ENCODE data around the gene TSPAN3.

The TSPAN3 gene

GRCh38 chr15:76996526-76997401 is 74.1 kb downstream of the TSPAN3 start:
- peak overlapping the region; percentile 4 for H3K27ac ChIP-seq (ENCODE audit: low read depth, low read length)
- H3K27me3 ChIP-seq (ENCODE audit: control insufficient read depth, insufficient read depth, low read length): no peaks in the 10 kb centered on the region
- peak overlapping the region; percentile 42 for H3K4me3 ChIP-seq (ENCODE audit: low read length)
- no peak overlapping the region for H3K9ac ChIP-seq (ENCODE audit: low read length)
- no peaks in the 10 kb centered on the region for H3K36me3 ChIP-seq (ENCODE audit: control insufficient read depth, insufficient read depth, low read length)
- peaks cover 7% of the 10 kb centered on the region for H3K4me1 ChIP-seq (ENCODE audit: control insufficient read depth, insufficient read depth, low read length)

- Histone ChIP-seq H3K9ac (ENCODE audit: low read length) (no peak overlapping the region), H3K4me1 (ENCODE audit: control insufficient read depth, insufficient read depth, low read length) (peaks cover 7% of the 10 kb centered on the region), H3K36me3 (ENCODE audit: control insufficient read depth, insufficient read depth, low read length) (no peaks in the 10 kb centered on the region)
Measured at GRCh38 chr15:76996076-76996525, 74.8 kb downstream of the TSPAN3 start.

GRCh38 chr15:76994971-76995945 is 75.7 kb downstream of the TSPAN3 start, which contains the start of gene PSTPIP1:
Gene PSTPIP1 (plus strand): TSS chr15:76995126. CDS start chr15:76995574, 448 bp downstream.
- Histone ChIP-seq H3K9ac (ENCODE audit: low read length) (peak within 1 kb of the TSS; percentile 12), H3K4me1 (ENCODE audit: control insufficient read depth, insufficient read depth, low read length) (peaks cover 7% of the 10 kb centered on the region), H3K4me3 (ENCODE audit: low read length) (peak within 1 kb of the TSS; percentile 42), H3K27ac (ENCODE audit: low read depth, low read length) (peak within 1 kb of the TSS; percentile 46), H3K36me3 (ENCODE audit: control insufficient read depth, insufficient read depth, low read length) (no peaks in the 10 kb centered on the region), H3K27me3 (ENCODE audit: control insufficient read depth, insufficient read depth, low read length) (no peaks in the 10 kb centered on the region)

More at GRCh38 chr15:76996076-76996525, 74.8 kb downstream of the TSPAN3 start:
- no peak overlapping the region for H3K27ac ChIP-seq (ENCODE audit: low read depth, low read length)
- H3K4me3 ChIP-seq (ENCODE audit: low read length): peak overlapping the region; percentile 42
- no peaks in the 10 kb centered on the region for H3K27me3 ChIP-seq (ENCODE audit: control insufficient read depth, insufficient read depth, low read length)

GRCh38 chr15:76994496-76994895 is 76.4 kb downstream of the TSPAN3 start:
- no peaks in the 10 kb centered on the region for H3K36me3 ChIP-seq (ENCODE audit: control insufficient read depth, insufficient read depth, low read length)
- peak overlapping the region; percentile 36 for H3K27ac ChIP-seq (ENCODE audit: low read depth, low read length)
- no peak overlapping the region for H3K9ac ChIP-seq (ENCODE audit: low read length)
- H3K4me1 ChIP-seq (ENCODE audit: control insufficient read depth, insufficient read depth, low read length): peaks cover 7% of the 10 kb centered on the region
- H3K27me3 ChIP-seq (ENCODE audit: control insufficient read depth, insufficient read depth, low read length): no peaks in the 10 kb centered on the region
- no peak overlapping the region for H3K4me3 ChIP-seq (ENCODE audit: low read length)

GRCh38 chr15:76994001-76994400 is 76.9 kb downstream of the TSPAN3 start:
- H3K36me3 ChIP-seq (ENCODE audit: control insufficient read depth, insufficient read depth, low read length): no peaks in the 10 kb centered on the region
- no peak overlapping the region for H3K9ac ChIP-seq (ENCODE audit: low read length)
- H3K27me3 ChIP-seq (ENCODE audit: control insufficient read depth, insufficient read depth, low read length): no peaks in the 10 kb centered on the region
- H3K4me3 ChIP-seq (ENCODE audit: low read length): no peak overlapping the region
- peaks cover 7% of the 10 kb centered on the region for H3K4me1 ChIP-seq (ENCODE audit: control insufficient read depth, insufficient read depth, low read length)
- no peak overlapping the region for H3K27ac ChIP-seq (ENCODE audit: low read depth, low read length)

DNA sequence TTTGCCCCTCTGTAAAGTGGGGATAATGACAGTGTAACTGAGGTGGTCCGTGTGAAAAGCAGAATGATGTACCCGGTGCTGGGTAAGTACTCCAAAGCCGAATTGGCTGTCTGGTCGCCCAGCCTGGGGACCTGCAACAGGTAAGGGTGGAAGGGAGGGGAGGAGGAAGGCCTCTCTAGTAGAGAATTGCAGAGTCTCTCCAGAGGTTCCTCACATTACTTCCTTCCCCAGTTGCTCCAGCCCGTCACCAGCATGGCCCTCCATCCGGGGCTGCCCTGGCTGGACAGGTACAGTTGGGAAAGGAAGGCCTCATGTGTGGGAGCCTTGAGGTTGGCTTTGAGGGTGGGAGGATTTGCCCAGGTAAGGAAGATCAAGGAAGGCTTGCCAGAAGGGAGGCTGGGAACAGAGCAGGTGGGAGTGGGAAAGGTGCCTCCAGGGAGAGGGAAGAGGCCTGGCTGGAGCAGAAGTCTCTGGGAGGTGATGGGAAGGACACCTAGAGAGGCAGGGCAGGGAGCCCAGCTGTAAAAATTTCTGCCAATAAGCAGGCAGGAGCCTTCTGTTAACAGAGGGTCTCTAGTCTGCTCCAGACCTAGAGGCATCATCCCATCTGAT is 77.7 kb downstream of the TSPAN3 start:
- no peak overlapping the region for H3K4me3 ChIP-seq (ENCODE audit: low read length)
- H3K27me3 ChIP-seq (ENCODE audit: control insufficient read depth, insufficient read depth, low read length): no peaks in the 10 kb centered on the region
- H3K9ac ChIP-seq (ENCODE audit: low read length): no peak overlapping the region
- H3K4me1 ChIP-seq (ENCODE audit: control insufficient read depth, insufficient read depth, low read length): peaks cover 7% of the 10 kb centered on the region
- H3K36me3 ChIP-seq (ENCODE audit: control insufficient read depth, insufficient read depth, low read length): no peaks in the 10 kb centered on the region
- no peak overlapping the region for H3K27ac ChIP-seq (ENCODE audit: low read depth, low read length)

DNA sequence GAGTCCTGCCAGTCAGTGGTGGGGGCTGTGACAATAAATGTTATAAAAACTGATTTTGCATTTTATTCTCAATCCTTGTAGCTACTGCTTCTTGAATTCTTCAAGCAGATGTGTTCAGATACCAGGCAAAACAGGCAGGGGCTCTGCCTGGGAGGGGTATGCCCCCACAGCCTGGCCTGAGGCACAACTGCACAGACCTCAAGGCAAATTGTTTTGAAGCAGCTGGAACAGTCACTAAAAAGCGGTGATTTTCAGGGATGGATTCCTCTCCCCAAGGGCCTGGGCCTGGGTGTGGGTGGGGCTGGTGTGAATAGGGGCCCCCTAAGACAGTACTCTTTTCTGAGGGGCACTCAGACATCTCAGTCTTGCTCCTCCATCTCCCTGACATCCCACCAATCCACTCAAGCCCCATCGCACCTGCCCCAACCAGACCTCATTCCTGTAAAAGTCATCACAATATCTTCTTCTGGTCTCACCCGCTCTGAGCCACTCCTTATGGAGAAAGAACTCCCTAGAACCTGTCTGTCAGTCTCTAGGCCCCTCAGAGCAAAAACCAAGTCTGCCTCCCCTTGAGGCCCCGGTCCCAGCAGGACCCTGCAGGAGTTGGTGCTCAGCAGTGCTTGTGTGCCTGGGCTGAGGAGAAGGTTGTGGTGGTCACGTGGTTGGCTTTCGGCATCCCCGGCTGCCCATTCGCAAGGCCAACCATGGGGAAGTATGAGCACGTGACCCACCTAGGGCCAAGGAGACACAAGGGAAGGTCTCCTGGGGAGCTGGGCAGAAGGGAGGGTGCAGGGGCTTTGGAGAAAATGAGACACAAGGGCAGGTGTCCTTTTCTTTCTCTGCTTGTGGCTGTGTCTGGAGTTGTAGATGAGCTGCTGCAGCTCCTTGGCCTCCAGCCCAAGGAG is 78.9 kb downstream of the TSPAN3 start:
- no peak overlapping the region for H3K9ac ChIP-seq (ENCODE audit: low read length)
- H3K27ac ChIP-seq (ENCODE audit: low read depth, low read length): no peak overlapping the region
- H3K27me3 ChIP-seq (ENCODE audit: control insufficient read depth, insufficient read depth, low read length): no peaks in the 10 kb centered on the region
- H3K4me1 ChIP-seq (ENCODE audit: control insufficient read depth, insufficient read depth, low read length): peaks cover 7% of the 10 kb centered on the region
- H3K36me3 ChIP-seq (ENCODE audit: control insufficient read depth, insufficient read depth, low read length): no peaks in the 10 kb centered on the region
- no peak overlapping the region for H3K4me3 ChIP-seq (ENCODE audit: low read length)
